Dendritic cell treated with granulocyte-macrophage colony-stimulating factor and Interleukin-4, amounts not matched to agents 40 ng/mL and 50 ng/mL, for 4 days (primary cell): Measurements from ENCODE around the gene GOLGA8R.
"Not testable (repeated sequence)": the region's sequence is repeated elsewhere in the genome, so short reads cannot be mapped to it uniquely, and the experiment has no call there.

Experiments used
- H3K27ac Mint-ChIP-seq: one replicate; pipeline ENCODE4 v1.8.0; 2022; ENCODE audit warnings: mild to moderate bottlenecking, mixed read lengths
- H3K27me3 Mint-ChIP-seq: one replicate; pipeline ENCODE4 v1.8.0; 2022; ENCODE audit warnings: mild to moderate bottlenecking, mixed read lengths
- H3K36me3 Mint-ChIP-seq: one replicate; pipeline ENCODE4 v1.8.0; 2022; ENCODE audit warnings: low read depth, mixed read lengths
- H3K4me1 Mint-ChIP-seq: one replicate; pipeline ENCODE4 v1.8.0; 2022; ENCODE audit warnings: low read depth, mixed read lengths
- H3K4me3 Mint-ChIP-seq: one replicate; pipeline ENCODE4 v1.8.0; 2022; ENCODE audit warnings: mild to moderate bottlenecking, moderate library complexity, mixed read lengths
- H3K9me3 Mint-ChIP-seq: one replicate; pipeline ENCODE4 v1.8.0; 2022; ENCODE audit warnings: mixed read lengths
- intact Hi-C: fragments of 100-400 bp; cut with micrococcal nuclease; formaldehyde crosslinking; loops from one replicate; pipeline ENCODE4 v1.15.0; 2022

GOLGA8R gene, protein sequence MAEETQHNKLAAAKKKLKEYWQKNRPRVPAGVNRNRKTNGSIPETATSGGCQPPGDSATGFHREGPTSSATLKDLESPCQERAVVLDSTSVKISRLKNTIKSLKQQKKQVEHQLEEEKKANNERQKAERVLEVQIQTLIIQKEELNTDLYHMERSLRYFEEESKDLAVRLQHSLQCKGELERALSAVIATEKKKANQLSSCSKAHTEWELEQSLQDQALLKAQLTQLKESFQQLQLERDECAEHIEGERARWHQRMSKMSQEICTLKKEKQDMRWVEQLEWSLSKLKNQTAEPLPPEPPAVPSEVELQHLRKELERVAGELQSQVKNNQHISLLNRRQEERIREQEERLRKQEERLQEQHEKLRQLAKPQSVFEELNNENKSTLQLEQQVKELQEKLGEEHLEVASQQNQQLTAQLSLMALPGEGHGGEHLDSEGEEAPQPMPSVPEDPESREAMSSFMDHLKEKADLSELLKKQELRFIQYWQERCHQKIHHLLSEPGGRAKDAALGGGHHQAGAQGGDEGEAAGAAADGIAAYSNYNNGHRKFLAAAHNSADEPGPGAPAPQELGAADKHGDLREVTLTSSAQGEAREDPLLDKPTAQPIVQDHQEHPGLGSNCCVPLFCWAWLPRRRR

DNA sequence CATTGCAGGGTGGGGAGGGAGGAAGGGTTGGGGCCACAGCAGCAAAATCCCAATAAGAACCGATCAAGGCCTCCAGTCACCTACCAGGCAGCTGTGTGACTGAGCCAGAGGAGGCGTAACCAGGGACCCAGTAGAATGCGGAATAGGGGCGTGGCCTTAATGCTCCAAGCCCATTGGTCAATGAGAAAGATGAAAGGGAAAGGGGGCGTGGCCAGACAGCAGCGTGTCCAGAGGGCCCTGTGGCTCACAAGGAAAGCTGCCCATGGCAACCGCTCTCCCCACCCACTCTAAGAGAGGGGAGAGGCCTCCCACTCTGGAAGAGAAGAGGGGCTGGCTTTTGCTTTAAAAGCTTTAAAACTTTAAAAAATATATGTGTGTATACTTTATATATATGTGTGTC is at the start of gene GOLGA8R:
GOLGA8R (minus strand) TSS at position 101 of the 400 bp plus-strand sequence; CDS start at position 3, 98 bp downstream.
- intact Hi-C loops, H3K36me3 Mint-ChIP-seq, H3K4me3 Mint-ChIP-seq, H3K4me1 Mint-ChIP-seq, H3K27ac Mint-ChIP-seq, H3K27me3 Mint-ChIP-seq, H3K9me3 Mint-ChIP-seq: not testable (repeated sequence)

DNA sequence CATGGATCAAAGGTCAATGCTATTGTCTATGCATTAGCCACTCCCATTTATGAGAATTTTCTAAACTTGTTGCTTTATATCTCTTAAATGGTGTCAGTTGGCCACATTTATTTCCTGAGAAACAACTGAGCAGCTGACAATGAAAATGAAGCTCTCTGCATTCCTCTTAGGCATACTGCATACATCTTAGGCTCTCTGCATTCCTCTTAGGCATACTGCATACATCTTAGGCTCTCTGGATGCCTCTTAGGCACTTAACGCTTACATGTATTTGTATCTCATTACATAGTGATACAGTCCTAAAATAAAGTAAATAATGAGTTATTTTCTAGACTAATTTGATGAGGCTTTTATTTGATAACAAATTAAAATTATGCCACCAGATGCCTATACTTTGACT is 49.8 kb upstream of the GOLGA8R start:
- H3K36me3 Mint-ChIP-seq, H3K4me1 Mint-ChIP-seq, intact Hi-C loops, H3K4me3 Mint-ChIP-seq, H3K27me3 Mint-ChIP-seq, H3K27ac Mint-ChIP-seq, H3K9me3 Mint-ChIP-seq: not testable (repeated sequence)

DNA sequence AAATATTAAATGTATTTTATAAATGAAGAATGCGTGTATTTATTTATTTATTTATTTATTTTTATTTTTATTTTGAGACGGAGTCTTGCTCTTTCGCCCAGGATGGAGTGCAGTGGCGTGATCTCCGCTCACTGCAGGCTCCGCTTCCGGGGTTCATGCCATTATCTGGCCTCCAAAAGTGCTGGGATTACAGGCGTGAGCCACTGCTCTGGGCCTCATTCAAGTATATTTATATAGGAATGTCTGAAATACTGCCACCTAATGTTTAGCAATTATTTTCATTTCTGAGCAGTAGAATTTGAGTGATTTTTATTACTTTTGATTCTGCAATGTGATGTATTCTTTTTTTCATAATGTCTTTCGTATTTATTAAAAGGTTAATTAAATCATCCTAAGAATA is 48.1 kb upstream of the GOLGA8R start:
- H3K27me3 Mint-ChIP-seq, H3K36me3 Mint-ChIP-seq, intact Hi-C loops, H3K4me3 Mint-ChIP-seq, H3K4me1 Mint-ChIP-seq, H3K9me3 Mint-ChIP-seq, H3K27ac Mint-ChIP-seq: not testable (repeated sequence)

DNA sequence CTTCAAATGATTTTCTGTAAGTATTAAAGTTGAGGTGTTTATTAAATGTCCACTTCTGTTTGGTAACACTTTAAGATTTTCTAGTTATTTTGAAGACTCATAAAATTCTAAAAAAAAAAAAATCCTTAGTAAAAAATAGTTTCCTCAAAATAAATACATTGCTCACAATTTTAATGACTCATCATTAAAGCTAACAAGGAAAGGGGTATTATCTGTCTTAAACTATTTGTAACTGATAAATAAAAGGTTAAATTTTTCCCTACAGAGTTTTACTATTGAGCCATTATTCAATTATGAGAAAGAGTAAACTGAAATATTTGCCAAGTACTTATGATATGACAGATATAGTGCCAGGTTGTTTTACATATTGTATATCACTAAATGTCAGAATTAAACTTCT is 38.6 kb upstream of the GOLGA8R start:
- H3K9me3 Mint-ChIP-seq, H3K27me3 Mint-ChIP-seq, H3K4me3 Mint-ChIP-seq, intact Hi-C loops, H3K4me1 Mint-ChIP-seq, H3K36me3 Mint-ChIP-seq, H3K27ac Mint-ChIP-seq: not testable (repeated sequence)

DNA sequence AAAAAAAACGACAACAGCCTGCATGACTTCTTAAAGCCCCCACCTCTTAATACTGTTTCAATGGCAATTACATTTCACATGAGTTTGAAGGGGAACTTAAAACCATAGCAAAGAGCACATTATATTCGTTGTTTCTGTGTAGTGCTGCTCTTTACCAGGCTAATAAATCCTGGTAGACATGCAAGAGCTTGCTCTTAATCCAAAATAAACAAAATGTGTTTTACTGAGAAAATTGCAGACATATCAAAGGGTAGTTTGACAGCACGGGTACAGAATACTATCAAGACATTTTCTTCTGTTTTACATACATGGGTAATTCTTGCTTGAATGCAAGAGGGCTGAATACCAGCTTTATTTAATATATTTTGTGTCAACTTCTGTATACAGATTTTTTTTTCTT is 24.3 kb upstream of the GOLGA8R start:
- H3K4me1 Mint-ChIP-seq, H3K9me3 Mint-ChIP-seq, H3K27me3 Mint-ChIP-seq, intact Hi-C loops, H3K27ac Mint-ChIP-seq, H3K36me3 Mint-ChIP-seq, H3K4me3 Mint-ChIP-seq: not testable (repeated sequence)

DNA sequence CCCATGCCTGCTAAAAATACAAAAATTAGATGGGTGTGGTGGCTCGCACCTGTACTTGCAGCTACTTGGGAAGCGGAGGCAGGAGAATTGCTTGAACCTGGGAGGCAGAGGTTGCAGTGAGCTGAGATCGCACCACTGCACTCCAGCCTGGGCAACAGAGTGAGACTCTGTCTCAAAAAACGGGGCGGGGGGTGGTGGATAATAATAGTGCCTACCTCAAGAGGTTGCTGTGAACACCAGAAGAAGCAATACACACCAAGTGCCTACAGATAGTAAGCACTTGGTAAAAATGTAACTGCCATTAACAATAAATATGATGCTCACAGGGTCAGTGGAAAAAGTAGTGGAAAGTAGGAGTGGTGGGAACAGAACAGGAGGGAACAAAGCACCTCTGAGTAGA is 21.8 kb upstream of the GOLGA8R start:
- intact Hi-C loops, H3K27me3 Mint-ChIP-seq, H3K36me3 Mint-ChIP-seq, H3K4me3 Mint-ChIP-seq, H3K4me1 Mint-ChIP-seq, H3K9me3 Mint-ChIP-seq, H3K27ac Mint-ChIP-seq: not testable (repeated sequence)

DNA sequence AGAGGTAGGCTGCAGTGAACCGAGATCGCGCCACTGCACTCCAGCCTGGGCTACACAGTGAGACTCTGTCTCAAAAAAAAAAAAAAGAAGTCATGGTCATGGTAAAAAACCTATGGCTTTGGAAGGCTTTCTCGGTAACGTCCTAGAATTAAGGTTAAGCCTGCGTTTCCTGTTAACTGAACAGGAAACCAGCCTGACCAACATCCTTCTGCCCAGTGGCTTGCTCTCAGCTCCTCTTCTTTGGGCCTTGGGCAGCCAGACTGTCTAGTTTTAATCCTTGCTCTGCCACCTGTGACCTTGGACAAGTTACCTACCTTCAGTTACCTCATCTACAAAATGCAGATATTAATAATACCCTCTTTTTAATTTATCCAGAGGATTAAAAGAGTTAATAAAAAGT is 6.7 kb upstream of the GOLGA8R start:
- H3K27ac Mint-ChIP-seq, H3K9me3 Mint-ChIP-seq, H3K4me1 Mint-ChIP-seq, H3K36me3 Mint-ChIP-seq, intact Hi-C loops, H3K4me3 Mint-ChIP-seq, H3K27me3 Mint-ChIP-seq: not testable (repeated sequence)

DNA sequence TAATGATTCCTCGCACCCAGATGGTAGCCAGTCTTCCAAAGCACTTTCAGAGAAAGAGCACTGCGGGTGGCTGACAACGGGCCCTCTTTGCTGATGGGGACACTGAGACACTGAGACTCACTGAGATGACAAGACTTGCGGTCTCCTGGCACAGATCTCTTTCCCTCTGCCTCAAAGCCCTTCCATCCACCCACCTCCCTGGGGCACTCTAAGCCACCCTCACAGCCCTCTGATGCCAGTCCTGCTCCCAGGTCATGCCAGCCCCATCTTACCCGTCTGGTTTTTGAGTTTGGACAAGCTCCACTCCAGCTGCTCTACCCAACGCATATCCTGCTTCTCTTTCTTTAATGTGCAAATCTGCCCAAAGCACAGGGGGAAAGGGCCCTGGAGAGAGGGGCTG is 6.4 kb downstream of the GOLGA8R start:
- H3K36me3 Mint-ChIP-seq, H3K27me3 Mint-ChIP-seq, H3K4me3 Mint-ChIP-seq, H3K27ac Mint-ChIP-seq, intact Hi-C loops, H3K4me1 Mint-ChIP-seq, H3K9me3 Mint-ChIP-seq: not testable (repeated sequence)

DNA sequence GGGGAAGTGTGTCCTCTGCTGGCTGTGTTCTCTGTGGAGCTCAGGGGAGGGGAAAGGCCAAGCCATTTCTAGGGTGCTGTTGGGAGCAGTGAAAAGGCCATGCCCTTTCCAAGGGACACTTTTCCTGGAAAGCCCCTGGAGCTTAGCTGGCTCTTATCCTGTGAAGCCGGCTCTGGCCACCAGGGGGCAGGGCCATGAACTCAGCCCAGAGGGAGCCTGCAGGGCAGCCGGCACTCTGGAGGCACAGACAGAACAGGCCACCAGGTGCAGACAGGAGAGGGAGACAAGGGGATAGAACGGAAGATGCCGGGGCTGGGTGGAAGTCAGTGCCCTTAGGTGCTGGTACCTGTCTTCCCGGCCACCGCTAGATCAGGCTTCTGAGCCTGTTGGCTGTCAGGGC is 15.1 kb downstream of the GOLGA8R start:
- H3K4me1 Mint-ChIP-seq, H3K4me3 Mint-ChIP-seq, H3K9me3 Mint-ChIP-seq, H3K27ac Mint-ChIP-seq, H3K27me3 Mint-ChIP-seq, intact Hi-C loops, H3K36me3 Mint-ChIP-seq: not testable (repeated sequence)

DNA sequence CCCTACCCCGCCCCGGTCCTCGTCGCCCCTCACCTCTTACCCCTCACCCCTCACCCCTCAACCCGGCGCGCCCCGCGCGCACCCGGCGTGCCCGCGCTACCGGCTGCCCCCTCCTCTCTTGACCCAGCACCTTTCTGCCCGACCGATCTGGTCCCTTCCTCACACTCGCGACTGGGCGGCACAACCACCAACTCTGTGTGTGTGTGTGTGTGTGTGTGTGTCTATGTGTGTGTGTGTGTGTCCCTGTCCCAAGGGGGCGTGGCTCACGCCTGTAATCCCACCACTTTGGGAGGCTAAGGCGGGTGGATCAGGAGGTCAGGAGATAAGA is 20.4 kb downstream of the GOLGA8R start:
- H3K27me3 Mint-ChIP-seq, H3K9me3 Mint-ChIP-seq, intact Hi-C loops, H3K4me1 Mint-ChIP-seq, H3K36me3 Mint-ChIP-seq, H3K4me3 Mint-ChIP-seq, H3K27ac Mint-ChIP-seq: not testable (repeated sequence)

DNA sequence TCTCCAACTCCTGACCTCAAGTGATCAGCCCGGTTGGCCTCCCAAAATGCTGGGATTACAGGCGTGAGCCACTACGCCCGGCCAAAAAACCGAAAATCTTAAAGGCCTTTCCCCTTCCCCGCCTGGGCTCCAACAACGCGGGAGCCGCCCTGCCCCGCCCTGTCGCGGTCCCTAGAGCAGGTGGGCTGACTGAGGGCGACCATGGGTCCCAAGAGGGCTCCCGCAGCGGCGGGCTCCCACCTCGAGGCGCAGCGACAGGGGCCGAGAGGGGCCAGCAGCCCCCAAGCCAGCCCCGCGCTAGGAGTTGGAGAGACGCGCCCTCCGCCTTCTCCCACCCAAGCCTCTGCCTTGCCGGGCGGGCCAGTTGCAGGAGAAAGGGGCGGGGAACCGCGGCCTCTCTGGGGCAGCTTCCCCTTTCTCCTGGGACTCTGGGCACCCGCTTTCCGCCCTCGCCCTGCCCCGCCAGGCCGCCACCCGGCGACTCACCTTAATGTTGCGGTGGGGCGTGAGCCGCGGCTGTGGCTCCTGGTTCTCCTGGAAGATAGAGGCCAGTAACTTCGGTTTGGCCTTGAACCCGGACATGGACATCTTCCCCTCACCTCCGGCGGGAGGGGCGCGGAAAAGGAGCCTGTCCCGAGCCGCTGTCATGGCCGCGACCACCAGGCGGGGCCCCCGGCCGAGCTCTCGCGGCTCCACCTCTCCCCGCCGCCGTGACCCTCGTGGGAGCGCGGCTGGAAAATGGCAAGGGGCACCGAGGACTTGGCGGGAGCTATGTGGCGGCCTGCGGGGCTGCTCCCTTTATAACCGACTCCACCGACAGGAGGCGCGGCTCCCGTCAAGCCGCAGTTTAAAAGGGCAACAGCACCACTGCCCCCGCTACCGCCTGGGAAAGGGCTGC is 21.0 kb downstream of the GOLGA8R start, which contains the start of gene CHRFAM7A:
CHRFAM7A (minus strand) TSS at position 775 of the 898 bp plus-strand sequence. CDS start 10,189 bp downstream, outside the sequence.
- H3K9me3 Mint-ChIP-seq, intact Hi-C loops, H3K27me3 Mint-ChIP-seq, H3K4me3 Mint-ChIP-seq, H3K36me3 Mint-ChIP-seq, H3K4me1 Mint-ChIP-seq, H3K27ac Mint-ChIP-seq: not testable (repeated sequence)

DNA sequence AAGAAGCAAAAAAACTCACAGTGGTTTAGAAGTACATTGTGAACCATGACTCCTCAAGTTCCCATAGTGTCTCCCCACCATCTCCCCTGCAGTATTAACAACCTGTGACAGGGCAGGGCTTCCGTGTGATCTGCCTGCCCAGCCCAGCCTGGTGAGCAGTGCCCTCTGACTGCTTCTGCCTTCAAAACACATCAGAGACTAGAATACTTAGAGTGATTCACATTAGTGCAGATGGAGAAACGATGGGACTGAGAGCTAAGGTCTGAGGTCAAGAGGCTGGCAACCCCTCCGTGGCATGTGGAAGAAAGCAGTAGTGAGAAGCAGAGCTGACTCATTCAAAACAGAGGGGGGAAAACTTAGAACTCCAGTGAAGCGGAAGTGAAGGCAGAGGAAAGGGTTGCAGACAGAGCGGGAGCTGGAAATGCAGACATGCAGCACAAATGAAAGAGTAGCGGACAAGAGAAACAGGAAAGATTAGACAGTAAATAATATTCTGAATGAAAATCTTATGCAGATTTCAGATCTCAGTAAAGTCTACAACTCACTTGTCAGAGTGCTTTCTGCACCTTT is 27.7 kb downstream of the GOLGA8R start:
- H3K9me3 Mint-ChIP-seq, intact Hi-C loops, H3K4me1 Mint-ChIP-seq, H3K36me3 Mint-ChIP-seq, H3K27ac Mint-ChIP-seq, H3K4me3 Mint-ChIP-seq, H3K27me3 Mint-ChIP-seq: not testable (repeated sequence)

DNA sequence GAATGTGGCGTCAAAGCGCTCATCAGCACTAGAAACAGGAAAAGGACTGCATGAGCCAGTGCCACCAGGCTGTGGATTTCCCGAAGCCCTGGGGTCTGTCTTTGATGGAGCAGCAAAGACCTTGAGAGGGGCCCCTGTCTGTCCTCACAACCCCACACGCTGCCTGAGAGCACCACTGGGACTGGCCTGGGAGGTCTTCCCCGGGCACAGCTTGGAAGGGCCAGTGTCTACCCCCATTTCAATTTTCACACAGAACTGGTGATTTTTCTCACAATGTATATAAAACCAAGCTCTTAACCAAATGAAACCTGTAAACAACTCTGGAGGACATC is 37.0 kb downstream of the GOLGA8R start:
- H3K4me1 Mint-ChIP-seq, H3K4me3 Mint-ChIP-seq, intact Hi-C loops, H3K27me3 Mint-ChIP-seq, H3K9me3 Mint-ChIP-seq, H3K36me3 Mint-ChIP-seq, H3K27ac Mint-ChIP-seq: not testable (repeated sequence)

DNA sequence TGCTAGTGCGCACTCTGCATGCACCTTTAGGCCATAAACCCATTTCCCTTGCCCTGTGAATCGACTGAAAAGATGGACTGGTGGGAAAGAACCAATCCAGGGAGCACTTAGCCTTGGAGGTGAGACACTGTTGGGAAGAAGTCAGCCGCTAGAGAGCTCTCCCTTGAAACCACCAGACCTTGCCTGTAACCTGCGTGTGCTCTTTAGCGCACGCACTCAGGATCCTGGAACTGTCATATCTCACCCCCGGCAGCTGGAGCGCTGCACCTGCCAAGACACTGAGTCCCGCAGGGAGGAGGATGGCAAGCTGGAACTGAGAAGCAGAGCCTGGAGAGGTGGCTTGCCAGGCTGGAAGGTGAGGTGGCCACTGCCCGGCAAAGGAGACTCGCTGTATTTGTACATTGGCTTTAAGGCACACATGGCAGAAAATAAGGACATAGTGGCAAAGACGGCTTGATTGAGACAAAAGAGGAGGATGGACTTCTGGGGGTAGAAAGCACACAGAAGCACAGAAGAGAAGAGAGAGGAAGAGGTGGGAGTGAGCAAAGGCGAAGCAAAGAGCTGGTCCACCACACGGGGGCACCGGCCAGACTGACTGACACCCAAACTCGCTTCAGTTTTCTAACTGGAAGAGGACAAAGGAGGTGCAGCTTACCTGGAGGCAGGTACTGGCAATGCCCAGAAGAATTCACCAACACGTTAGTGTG is 37.5 kb downstream of the GOLGA8R start:
- H3K9me3 Mint-ChIP-seq, intact Hi-C loops, H3K4me3 Mint-ChIP-seq, H3K27ac Mint-ChIP-seq, H3K27me3 Mint-ChIP-seq, H3K36me3 Mint-ChIP-seq, H3K4me1 Mint-ChIP-seq: not testable (repeated sequence)
